SU-DHL-6 (cell line): ENCODE data around the gene PLXDC2.

Experiments used
- H2AFZ ChIP-seq: fragments of 200-600 bp; sonication (generic); 2 replicates; pipeline ENCODE4 v1.6.1; 2014; ENCODE audit warnings: low read depth, mild to moderate bottlenecking, moderate library complexity, mixed read lengths, antibody characterized with exemption, low read length; ENCODE audit not compliant: severe bottlenecking
- H3F3A ChIP-seq: fragments of 200-600 bp; shearing (Covaris generic); 2 replicates; pipeline ENCODE4 v1.6.0; 2016; ENCODE audit warnings: antibody characterized with exemption, mild to moderate bottlenecking; ENCODE audit not compliant: insufficient read depth
- H3K27ac ChIP-seq: fragments of 200-600 bp; sonication (generic); 2 replicates; pipeline ENCODE4 v1.5.1; 2016; ENCODE audit warnings: low read depth, mild to moderate bottlenecking, low read length, moderate library complexity, mixed read lengths
- H3K27me3 ChIP-seq: fragments of 200-600 bp; sonication (generic), shearing (Covaris generic); 2 replicates; pipeline ENCODE4 v1.6.0; 2014; ENCODE audit warnings: mild to moderate bottlenecking, low read length
- H3K36me3 ChIP-seq: fragments of 200-600 bp; sonication (generic); 2 replicates; pipeline ENCODE4 v1.6.1; 2014; ENCODE audit warnings: mild to moderate bottlenecking, low read length, mixed read lengths
- H3K4me2 ChIP-seq: fragments of 300-600, 200-600 bp; shearing (Covaris generic), sonication (generic); 2 replicates; pipeline ENCODE4 v1.6.0; 2014; ENCODE audit warnings: low read length, low read depth, mild to moderate bottlenecking; ENCODE audit not compliant: poor library complexity, severe bottlenecking
- H3K4me3 ChIP-seq: fragments of 200-600 bp; sonication (generic); 2 replicates; pipeline ENCODE4 v1.5.1; 2014; ENCODE audit warnings: antibody characterized with exemption, low read length, mild to moderate bottlenecking, mixed read lengths; ENCODE audit not compliant: insufficient read depth, poor library complexity, severe bottlenecking
- H3K79me2 ChIP-seq: fragments of 200-600 bp; sonication (generic); 2 replicates; pipeline ENCODE4 v1.6.1; 2014; ENCODE audit warnings: mild to moderate bottlenecking, low read length, moderate library complexity; ENCODE audit not compliant: insufficient read depth
- H3K9ac ChIP-seq: fragments of 200-600 bp; sonication (generic); 2 replicates; pipeline ENCODE4 v1.7.0; 2014; ENCODE audit warnings: mild to moderate bottlenecking, low read length
- H3K9me2 ChIP-seq: fragments of 200-600 bp; sonication (generic); replicated peaks from 2 replicates; pipeline ENCODE4 v1.6.1; 2014; ENCODE audit warnings: low read length; ENCODE audit not compliant: insufficient read depth
- H3K9me3 ChIP-seq: fragments of 200-600 bp; sonication (generic); 2 replicates; pipeline ENCODE4 v1.6.1; 2014; ENCODE audit warnings: low read length, mixed read lengths; ENCODE audit not compliant: insufficient read depth
- H4K20me1 ChIP-seq: fragments of 200-600 bp; sonication (generic); 2 replicates; pipeline ENCODE4 v1.6.1; 2014; ENCODE audit warnings: low read depth, mild to moderate bottlenecking, antibody characterized with exemption, low read length, moderate library complexity, mixed read lengths
- EZH2phosphoT487 ChIP-seq: fragments of 200-600 bp; sonication (generic), shearing (Covaris generic); conservative IDR thresholded peaks from 2 replicates; pipeline ENCODE4 v1.6.1; 2018; ENCODE audit warnings: mild to moderate bottlenecking, antibody characterized with exemption, low read length, moderate library complexity, mixed read lengths
- TF ChIP-seq, protein P1 (sequence below): fragments of 200-600 bp; sonication (generic); IDR thresholded peaks from one replicate; pipeline ENCODE4 v1.5.1; 2017; ENCODE audit warnings: antibody characterized with exemption, mild to moderate bottlenecking, low read length, moderate library complexity; ENCODE audit not compliant: insufficient read depth, poor library complexity, severe bottlenecking

The PLXDC2 gene

DNA sequence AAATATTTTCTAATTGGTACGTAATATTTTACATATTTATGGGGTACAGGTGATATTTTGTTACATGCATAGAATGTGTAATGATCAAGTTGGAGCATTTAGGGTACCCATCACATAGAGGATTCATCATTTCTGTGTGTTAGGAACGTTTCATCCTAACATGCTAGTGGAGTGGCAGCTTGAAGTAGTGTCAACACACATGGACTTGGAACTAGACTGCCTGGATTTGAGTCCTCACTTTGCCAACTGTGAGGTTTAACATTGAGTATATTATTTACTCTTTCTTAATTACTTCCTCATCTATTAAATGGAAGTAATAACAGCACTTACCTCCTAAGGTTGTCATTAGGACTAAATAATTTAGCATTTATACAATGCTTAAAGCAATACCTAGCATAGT, 241.9 kb downstream of the PLXDC2 start:
- no peak overlapping the region for H3K9ac ChIP-seq
- TF ChIP-seq, protein P1, sequence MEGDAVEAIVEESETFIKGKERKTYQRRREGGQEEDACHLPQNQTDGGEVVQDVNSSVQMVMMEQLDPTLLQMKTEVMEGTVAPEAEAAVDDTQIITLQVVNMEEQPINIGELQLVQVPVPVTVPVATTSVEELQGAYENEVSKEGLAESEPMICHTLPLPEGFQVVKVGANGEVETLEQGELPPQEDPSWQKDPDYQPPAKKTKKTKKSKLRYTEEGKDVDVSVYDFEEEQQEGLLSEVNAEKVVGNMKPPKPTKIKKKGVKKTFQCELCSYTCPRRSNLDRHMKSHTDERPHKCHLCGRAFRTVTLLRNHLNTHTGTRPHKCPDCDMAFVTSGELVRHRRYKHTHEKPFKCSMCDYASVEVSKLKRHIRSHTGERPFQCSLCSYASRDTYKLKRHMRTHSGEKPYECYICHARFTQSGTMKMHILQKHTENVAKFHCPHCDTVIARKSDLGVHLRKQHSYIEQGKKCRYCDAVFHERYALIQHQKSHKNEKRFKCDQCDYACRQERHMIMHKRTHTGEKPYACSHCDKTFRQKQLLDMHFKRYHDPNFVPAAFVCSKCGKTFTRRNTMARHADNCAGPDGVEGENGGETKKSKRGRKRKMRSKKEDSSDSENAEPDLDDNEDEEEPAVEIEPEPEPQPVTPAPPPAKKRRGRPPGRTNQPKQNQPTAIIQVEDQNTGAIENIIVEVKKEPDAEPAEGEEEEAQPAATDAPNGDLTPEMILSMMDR = no peak
- TF ChIP-seq EZH2phosphoT487 = no peak
- no peaks in the 10 kb centered on the region for H3F3A ChIP-seq
- H3K36me3 ChIP-seq = no peaks in the 10 kb centered on the region
- no peak overlapping the region for H3K4me3 ChIP-seq
- no peaks in the 10 kb centered on the region for H3K9me3 ChIP-seq
- H3K79me2 ChIP-seq = no peaks in the 10 kb centered on the region
- no peaks in the 10 kb centered on the region for H3K9me2 ChIP-seq
- H4K20me1 ChIP-seq = no peaks in the 10 kb centered on the region
- H2AFZ ChIP-seq = no peak overlapping the region
- no peaks in the 10 kb centered on the region for H3K27me3 ChIP-seq
- no peak overlapping the region for H3K27ac ChIP-seq
- no peak overlapping the region for H3K4me2 ChIP-seq

DNA sequence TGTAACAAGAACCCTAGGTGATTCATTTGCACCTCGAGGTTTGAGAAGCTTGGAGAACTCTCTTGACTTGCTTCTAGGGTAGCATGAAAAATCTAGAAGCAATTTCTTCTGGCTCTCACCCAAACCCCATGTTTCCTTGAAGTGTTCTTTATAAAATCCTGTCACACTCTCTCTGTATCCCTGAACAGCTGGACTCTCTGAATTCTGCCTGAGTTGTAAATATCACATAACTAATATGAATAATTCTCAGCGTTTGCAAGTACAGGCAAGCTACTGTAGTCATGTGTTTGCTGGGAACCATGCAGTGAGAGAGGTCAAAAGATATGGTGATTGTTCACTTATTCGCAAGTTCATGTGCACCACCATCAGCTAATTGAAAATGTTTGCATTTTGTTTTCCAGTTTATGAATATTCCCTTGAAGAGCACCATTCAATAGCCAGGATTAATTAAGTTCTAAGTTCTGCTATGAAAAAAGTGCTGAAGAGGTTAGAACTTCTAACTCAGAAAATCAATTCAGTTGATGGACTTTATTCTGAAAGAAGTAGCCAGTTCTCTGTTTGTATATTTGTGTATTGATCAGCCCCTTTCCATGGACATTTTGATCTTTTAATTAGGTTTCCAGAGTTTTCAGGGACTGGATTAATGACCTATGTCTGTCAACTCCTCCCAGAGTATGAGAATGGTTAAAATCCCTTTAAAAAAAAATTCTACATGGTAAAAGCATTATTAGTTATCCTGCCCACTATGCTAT, 243.0 kb downstream of the PLXDC2 start:
- Histone ChIP-seq H3K4me3 (no peak overlapping the region), H3K9ac (no peak overlapping the region), H3K36me3 (no peaks in the 10 kb centered on the region), H2AFZ (no peak overlapping the region), H3K27me3 (no peaks in the 10 kb centered on the region), H3K79me2 (no peaks in the 10 kb centered on the region), H3F3A (no peaks in the 10 kb centered on the region), H3K9me2 (no peaks in the 10 kb centered on the region), H3K9me3 (no peaks in the 10 kb centered on the region), H3K27ac (no peak overlapping the region), H3K4me2 (no peak overlapping the region), H4K20me1 (no peaks in the 10 kb centered on the region)
- TF ChIP-seq, protein P1 = no peak
- TF ChIP-seq EZH2phosphoT487 = no peak

DNA sequence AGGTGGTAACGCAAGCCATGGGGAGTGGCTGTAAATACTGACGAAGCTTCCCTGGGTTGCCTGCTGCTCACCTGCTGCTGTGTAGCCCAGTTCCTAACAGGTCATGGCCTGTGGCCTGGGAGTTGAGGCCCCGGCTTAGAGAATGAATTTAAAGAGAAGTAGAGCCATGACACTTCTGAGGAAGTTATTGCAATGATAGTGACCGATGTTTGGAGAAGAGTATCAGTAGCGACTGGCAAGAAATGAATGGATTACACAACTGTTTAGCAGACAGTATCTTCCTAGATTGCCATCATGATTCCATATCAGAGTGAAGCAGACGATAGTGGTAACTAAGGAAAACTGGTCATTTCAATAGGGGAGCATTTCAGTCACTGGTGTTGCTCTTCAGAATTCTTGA, 249.6 kb downstream of the PLXDC2 start:
- Histone ChIP-seq H3K9me3 (no peaks in the 10 kb centered on the region), H3K9me2 (no peaks in the 10 kb centered on the region), H3K27me3 (no peaks in the 10 kb centered on the region), H3F3A (no peaks in the 10 kb centered on the region), H4K20me1 (no peaks in the 10 kb centered on the region), H3K27ac (no peak overlapping the region), H2AFZ (no peak overlapping the region), H3K4me2 (no peak overlapping the region), H3K79me2 (no peaks in the 10 kb centered on the region), H3K36me3 (no peaks in the 10 kb centered on the region), H3K4me3 (no peak overlapping the region), H3K9ac (no peak overlapping the region)
- no peak for TF ChIP-seq EZH2phosphoT487
- TF ChIP-seq, protein P1 = no peak
